IMR-90 (cell line): ENCODE data around the gene PPM1H. TPM values are rescaled to one million over a fixed set of nuclear protein-coding genes. Genes with fewer than 3 reads are reported as not detected.

Experiments
- ATAC-seq: fragments of 200-7000 bp; cut with Tn5 transposase; 2 replicates; pipeline ENCODE4 v1.9.1; 2020; ENCODE audit warnings: low read depth, mild to moderate bottlenecking, moderate library complexity
- BruUV-seq: library from RNA; stranded (reverse); fragments of 400-500 nt; replicated peaks from 2 replicates; lab custom pipeline; 2021; lab: Mats Ljungman, UMichigan
- CTCF ChIA-PET: fragments of 300-600 bp; formaldehyde crosslinking; extraction: SDS; loops from one replicate; lab custom pipeline; 2021; ENCODE audit warnings: antibody characterized with exemption; lab: Yijun Ruan, JAX
- POLR2A ChIA-PET: fragments of 300-600 bp; sonication (Branson Sonifier 250); formaldehyde crosslinking; loops from one replicate; lab custom pipeline; 2022; ENCODE audit warnings: antibody characterized with exemption; ENCODE audit not compliant: unreplicated experiment; lab: Charles Lee
- DNase-seq: peaks from one replicate; pipeline ENCODE4 v3.0.0; 2013
- H2AFZ ChIP-seq: replicated peaks from 2 replicates; pipeline ENCODE3; 2013; ENCODE audit warnings: low read length, mild to moderate bottlenecking; ENCODE audit not compliant: poor library complexity
- H2AK5ac ChIP-seq: 2 replicates; pipeline ENCODE4 v1.6.1; 2013; ENCODE audit warnings: low read depth, low read length, inconsistent platforms
- H2AK9ac ChIP-seq: replicated peaks from 2 replicates; pipeline ENCODE3; 2013; ENCODE audit warnings: mild to moderate bottlenecking, low read depth, low read length, moderate library complexity; ENCODE audit not compliant: poor library complexity
- H2BK120ac ChIP-seq: 2 replicates; pipeline ENCODE4 v1.6.1; 2013; ENCODE audit warnings: low read depth, low read length, inconsistent platforms
- H2BK15ac ChIP-seq: 3 replicates; pipeline ENCODE4 v1.6.1; 2013; ENCODE audit warnings: low read depth, low read length, inconsistent platforms
- H2BK20ac ChIP-seq: 2 replicates; pipeline ENCODE4 v1.6.1; 2013; ENCODE audit warnings: low read depth, mild to moderate bottlenecking, inconsistent platforms, low read length, moderate library complexity
- H2BK5ac ChIP-seq: 2 replicates; pipeline ENCODE4 v1.6.1; 2013; ENCODE audit warnings: mild to moderate bottlenecking, low read depth, low read length, inconsistent platforms; ENCODE audit not compliant: poor library complexity, severe bottlenecking
- H3K14ac ChIP-seq: replicated peaks from 2 replicates; pipeline ENCODE4 v1.6.1; 2013; ENCODE audit warnings: low read depth, low read length, inconsistent platforms
- H3K18ac ChIP-seq: 2 replicates; pipeline ENCODE4 v1.6.1; 2013; ENCODE audit warnings: low read depth, low read length, control low read depth
- H3K23ac ChIP-seq: 2 replicates; pipeline ENCODE4 v1.6.1; 2013; ENCODE audit warnings: low read depth, low read length, inconsistent platforms
- H3K27ac ChIP-seq: 2 replicates; pipeline ENCODE4 v1.5.1; 2013; ENCODE audit warnings: mild to moderate bottlenecking, control low read depth, low read length; ENCODE audit not compliant: insufficient read depth
- H3K27me3 ChIP-seq: 2 replicates; pipeline ENCODE4 v1.6.1; 2013; ENCODE audit warnings: low read length; ENCODE audit not compliant: control insufficient read depth, insufficient read depth
- H3K36me3 ChIP-seq: 2 replicates; pipeline ENCODE4 v1.6.1; 2013; ENCODE audit warnings: low read length, mixed read lengths; ENCODE audit not compliant: control insufficient read depth, insufficient read depth
- H3K4ac ChIP-seq: 2 replicates; pipeline ENCODE4 v1.6.1; 2013; ENCODE audit warnings: low read depth, low read length, inconsistent platforms
- H3K4me1 ChIP-seq: 2 replicates; pipeline ENCODE4 v1.6.1; 2013; ENCODE audit warnings: low read length, mixed read lengths; ENCODE audit not compliant: control insufficient read depth, insufficient read depth
- H3K4me2 ChIP-seq: 2 replicates; pipeline ENCODE4 v1.6.1; 2013; ENCODE audit warnings: low read depth, mild to moderate bottlenecking, control low read depth, low read length, moderate library complexity
- H3K4me3 ChIP-seq: 2 replicates; pipeline ENCODE4 v1.5.1; 2013; ENCODE audit warnings: low read depth, mild to moderate bottlenecking, control low read depth, low read length, moderate library complexity; ENCODE audit not compliant: insufficient read depth
- H3K56ac ChIP-seq: 2 replicates; pipeline ENCODE4 v1.6.1; 2013; ENCODE audit warnings: low read length, inconsistent platforms; ENCODE audit not compliant: insufficient read depth; ENCODE audit errors: extremely low read depth
- H3K79me1 ChIP-seq, 2 experiments: 2 replicates each; pipeline ENCODE4 v1.6.1; 2013; ENCODE audit warnings: low read length in 2 of 2, inconsistent platforms in 1 of 2, low read depth in 1 of 2
- H3K9ac ChIP-seq: 2 replicates; pipeline ENCODE4 v1.6.1; 2013; ENCODE audit warnings: low read depth, low read length, control low read depth
- H3K9me1 ChIP-seq: 2 replicates; pipeline ENCODE4 v1.6.1; 2013; ENCODE audit warnings: low read length, inconsistent platforms; ENCODE audit not compliant: insufficient read depth
- H3K9me3 ChIP-seq: 2 replicates; pipeline ENCODE4 v1.6.1; 2013; ENCODE audit warnings: low read length; ENCODE audit not compliant: control insufficient read depth, insufficient read depth
- H4K20me1 ChIP-seq: 2 replicates; pipeline ENCODE4 v1.6.1; 2013; ENCODE audit warnings: low read length, inconsistent platforms; ENCODE audit not compliant: insufficient read depth
- H4K5ac ChIP-seq: 2 replicates; pipeline ENCODE4 v1.6.1; 2013; ENCODE audit warnings: mild to moderate bottlenecking, low read depth, low read length, control low read depth
- H4K8ac ChIP-seq, 2 experiments: 2 replicates each; pipeline ENCODE4 v1.6.1; 2013; ENCODE audit warnings: low read depth in 2 of 2, low read length in 2 of 2, control low read depth in 1 of 2, inconsistent platforms in 1 of 2
- H4K91ac ChIP-seq: 2 replicates; pipeline ENCODE4 v1.6.1; 2013; ENCODE audit warnings: low read depth, low read length, inconsistent platforms; ENCODE audit not compliant: insufficient read depth
- CEBPB ChIP-seq: IDR thresholded peaks from 2 replicates; pipeline ENCODE4 v1.6.1; 2012; ENCODE audit warnings: low read depth, low read length, improper control_type of control experiment
- FOS ChIP-seq: fragments of 150-350 bp; IDR thresholded peaks from 2 replicates; pipeline ENCODE4 v1.6.1; 2016; ENCODE audit warnings: low read depth, low read length
- NFE2L2 ChIP-seq: fragments of 150-350 bp; IDR thresholded peaks from 2 replicates; pipeline ENCODE4 v1.6.1; 2016; ENCODE audit warnings: low read depth, mild to moderate bottlenecking, low read length
- SMC3 ChIP-seq: fragments of 150-350 bp; IDR thresholded peaks from 2 replicates; pipeline ENCODE4 v1.6.1; 2016; ENCODE audit warnings: low read depth, mild to moderate bottlenecking, antibody characterized with exemption, low read length, moderate library complexity
- WGBS, 2 experiments: methylation state at CpG; one replicate each; pipeline versions ENCODE4 v1.1.5 to v1.1.7; 2013; ENCODE audit warnings: missing lambda C conversion rate in 2 of 2; ENCODE audit not compliant: insufficient read length in 1 of 2; ENCODE audit errors: extremely low coverage in 2 of 2; 5-methylcytosine and 5-hydroxymethylcytosine counted together
- dilution Hi-C: fragments of 300-500 bp; cut with HindIII; formaldehyde crosslinking; loops from one replicate; pipeline ENCODE4 v1.14.3; 2018; ENCODE audit warnings: low sequenced_read_pairs; ENCODE audit not compliant: unreplicated experiment
- in situ Hi-C: fragments of 300-500 bp; cut with MboI; formaldehyde crosslinking; loops from 3 replicates; pipeline ENCODE4 v1.14.3; 2019; ENCODE audit warnings: low sequenced_read_pairs, inconsistent platforms, mixed read lengths
- intact Hi-C: fragments of 100-400 bp; cut with micrococcal nuclease; formaldehyde crosslinking; loops from 2 replicates; pipeline ENCODE4 v1.10.0; 2022
- polyA plus RNA-seq, 3 experiments: library from polyadenylated mRNA; depleted of rRNA; stranded (reverse); fragments of >200 nt; gene quantifications; 2 replicates each; pipeline ENCODE4 v1.2.3, GENCODE V29; 2012; ENCODE audit warnings: low replicate concordance in 1 of 3
- total RNA-seq: library from RNA; depleted of rRNA; stranded (reverse); fragments of >200 nt; gene quantifications from 2 replicates; pipeline ENCODE4 v1.2.3, GENCODE V29; 2012

PPM1H gene
- total and polyA plus RNA-seq, 2 of the 4 experiments (the other 2 are of a cell fraction) = 0.14 to 0.18 TPM

DNA sequence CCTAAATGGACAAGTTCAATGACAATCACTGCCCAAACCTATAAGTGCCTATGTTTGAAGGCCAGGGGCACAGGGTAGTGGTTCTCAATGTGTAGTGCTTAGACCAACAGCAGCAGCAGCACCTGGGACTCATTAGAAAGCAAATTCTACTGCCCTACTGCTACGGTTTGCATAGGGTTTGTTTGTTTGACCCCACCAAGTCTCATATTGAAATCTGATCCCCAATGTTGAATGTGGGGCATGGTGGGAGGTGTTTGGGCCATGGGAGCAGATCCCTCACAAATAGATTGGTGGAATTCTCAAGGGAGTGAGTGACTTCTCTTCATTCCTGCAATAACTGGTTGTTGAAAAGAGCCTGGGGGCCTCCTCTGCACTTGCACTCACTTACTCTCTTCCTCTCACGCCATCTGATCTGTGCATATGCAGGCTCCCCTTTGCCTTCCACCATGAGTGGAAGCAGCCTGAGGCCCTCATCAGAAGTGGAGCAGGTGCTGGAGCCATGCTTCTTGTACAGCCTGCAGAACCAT lies 39.5 kb downstream of the PPM1H start:
- POLR2A ChIA-PET = no interaction called here
- no TSS peak for BruUV-seq
- Histone ChIP-seq H3K27ac (no peak overlapping the region), H2BK15ac (no peak overlapping the region), H2BK5ac (no peak overlapping the region), H3K79me1 (no peaks in the 10 kb centered on the region), H4K5ac (no peak overlapping the region), H3K56ac (no peak overlapping the region), H3K14ac (no peak overlapping the region), H3K9ac (no peak overlapping the region), H3K36me3 (no peaks in the 10 kb centered on the region), H3K4me1 (no peaks in the 10 kb centered on the region), H2BK20ac (no peak overlapping the region), H2AK9ac (no peak overlapping the region), H3K4ac (no peak overlapping the region), H2BK120ac (no peak overlapping the region), H3K18ac (no peak overlapping the region), H4K91ac (no peak overlapping the region), H2AFZ (no peak overlapping the region), H2AK5ac (no peak overlapping the region), H3K27me3 (no peaks in the 10 kb centered on the region; the same call in 1 of the 2 replicates), H3K4me3 (no peak overlapping the region), H3K9me1 (no peaks in the 10 kb centered on the region), H3K23ac (no peak overlapping the region), H4K20me1 (no peaks in the 10 kb centered on the region), H4K8ac (no peak overlapping the region), H3K4me2 (no peak overlapping the region), H3K9me3 (no peaks in the 10 kb centered on the region)
- intact Hi-C loops (no loop called here), in situ Hi-C loops (no loop called here), dilution Hi-C loops (no loop called here)
- no peak for TF ChIP-seq SMC3
- TF ChIP-seq CEBPB = no peak
- TF ChIP-seq NFE2L2 = no peak
- TF ChIP-seq FOS = no peak
- WGBS, 2 experiments = 20% methylated on average over 1 of the region's 2 CpGs; no CpG with 5 or more reads in 1 of the 2 experiments
- CTCF ChIA-PET = no interaction called here
- DNase-seq = no peak
- ATAC-seq = no peak
